GM19023 (cell line): Measurements from ENCODE around the gene ADCK1.
"Not testable (repeated sequence)": the region's sequence is repeated elsewhere in the genome, so short reads cannot be mapped to it uniquely, and the experiment has no call there.

Experiments
- ATAC-seq: cut with Tn5 transposase; IDR thresholded peaks from one replicate; pipeline ENCODE4 v1.9.1; 2021; ENCODE audit warnings: mild to moderate bottlenecking, moderate library complexity; ENCODE audit not compliant: unreplicated experiment

The ADCK1 gene

DNA sequence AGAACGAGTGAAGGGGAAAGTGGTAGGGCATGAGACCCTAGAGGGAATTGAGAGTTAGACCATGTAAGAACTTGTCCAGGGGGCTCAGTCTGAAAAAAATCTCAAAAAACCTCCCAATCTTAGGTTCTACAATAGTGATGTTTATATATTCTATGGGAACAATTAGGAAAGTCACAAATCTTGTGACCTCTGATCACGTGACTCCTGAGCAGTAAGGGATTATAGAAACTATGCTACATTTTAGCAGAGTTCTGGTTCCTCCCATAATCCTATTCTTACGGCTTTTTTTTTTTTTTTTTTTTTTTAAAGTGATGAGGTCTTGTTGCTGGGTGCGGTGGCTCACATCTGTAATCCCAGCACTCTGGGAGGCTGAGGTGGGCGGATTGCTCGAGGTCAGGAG lies 5.8 kb downstream of the ADCK1 start:
- ATAC-seq: no peak

DNA sequence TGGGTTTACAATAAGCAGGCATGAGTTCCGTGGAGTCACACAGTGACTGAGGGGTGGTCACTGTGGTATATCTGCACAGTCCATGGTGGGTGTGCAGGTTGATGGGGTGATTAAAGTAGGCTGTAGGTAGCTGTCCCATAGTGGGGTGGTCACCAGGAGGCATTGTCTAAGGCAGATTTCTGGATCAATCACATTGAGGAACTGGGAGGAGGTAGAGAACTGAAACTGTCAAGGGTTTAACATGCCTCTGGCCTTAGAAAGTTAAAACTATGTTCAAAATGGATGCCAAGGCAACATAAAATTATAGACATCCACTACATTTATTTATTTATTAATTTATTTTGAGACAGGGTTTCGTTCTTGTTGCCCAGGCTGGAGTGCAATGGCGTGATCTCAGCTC lies 8.3 kb downstream of the ADCK1 start:
- no peak for ATAC-seq

DNA sequence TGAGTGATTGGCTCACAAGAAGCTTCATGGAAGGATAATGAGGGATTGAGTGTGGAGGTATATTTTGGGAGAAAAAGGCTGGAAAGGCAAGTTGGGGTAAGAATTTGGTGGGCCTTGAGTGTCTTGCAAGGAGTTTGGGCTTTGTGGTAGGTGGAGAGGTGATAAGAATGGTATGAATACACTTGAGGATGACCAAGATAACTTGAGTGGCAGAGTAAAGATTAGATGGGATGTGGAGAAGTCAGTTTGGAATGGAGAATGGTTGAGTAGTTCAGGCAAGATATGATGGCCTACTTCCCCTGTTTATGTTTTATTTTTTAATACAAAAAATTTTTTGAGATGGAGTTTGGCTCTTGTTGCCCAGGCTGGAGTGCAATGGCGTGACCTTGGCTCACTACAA lies 9.1 kb downstream of the ADCK1 start:
- ATAC-seq: no peak

DNA sequence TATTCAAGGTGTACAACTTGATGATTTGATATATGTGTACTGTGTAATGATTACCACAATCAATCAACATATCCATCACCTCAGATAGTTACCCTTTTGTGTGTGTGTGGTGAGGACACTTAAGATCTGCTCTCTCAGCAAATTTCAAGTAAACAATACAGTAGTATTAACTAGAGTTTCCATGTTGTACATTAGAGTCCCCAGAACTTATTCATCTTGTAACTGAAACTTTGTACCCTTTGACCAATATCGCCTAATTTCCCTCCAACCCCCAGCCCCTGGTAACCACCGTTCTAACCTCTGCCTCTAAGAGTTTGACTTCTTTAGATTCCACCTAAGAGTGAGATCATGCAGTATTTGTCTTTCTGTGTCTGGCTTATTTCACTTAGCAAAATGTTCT lies 12.1 kb downstream of the ADCK1 start:
- peak; percentile 77 for ATAC-seq

DNA sequence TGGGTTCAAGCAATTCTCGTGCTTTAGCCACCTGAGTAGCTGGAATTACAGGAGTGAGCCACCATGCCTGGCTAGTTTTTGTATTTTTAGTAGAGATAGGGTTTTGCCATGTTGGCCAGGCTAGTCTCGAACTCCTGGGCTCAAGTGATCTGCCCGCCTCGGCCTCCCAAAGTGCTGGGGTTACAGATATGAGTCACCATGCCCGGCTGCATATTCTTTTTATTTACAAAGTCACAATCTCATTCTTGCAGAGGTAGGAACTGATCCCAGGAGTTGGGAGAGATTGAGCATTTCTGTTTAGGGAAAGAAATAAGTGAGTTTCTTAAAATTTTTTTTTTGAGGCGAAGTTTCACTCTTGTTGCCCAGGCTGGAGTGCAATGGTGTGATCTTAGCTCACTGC lies 12.8 kb downstream of the ADCK1 start:
- not testable (repeated sequence) for ATAC-seq

DNA sequence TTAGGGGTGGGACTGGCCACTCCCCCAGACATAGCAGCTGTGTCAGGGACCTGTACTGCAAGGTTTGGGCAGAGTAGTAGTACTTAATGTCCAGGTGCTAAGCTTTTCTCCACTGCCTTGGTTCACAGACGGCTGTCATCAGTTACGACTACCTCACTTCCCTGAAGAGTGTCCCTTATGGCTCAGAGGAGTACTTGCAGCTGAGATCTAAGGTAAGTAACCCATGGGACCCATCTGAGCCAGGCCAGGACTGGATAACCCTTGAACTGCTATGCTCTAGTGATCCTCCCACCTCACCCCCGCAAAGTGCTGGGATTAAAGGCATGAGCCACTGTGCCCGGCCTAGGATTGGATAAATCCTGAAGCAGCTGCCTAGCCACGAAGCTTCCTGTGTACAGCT lies 22.4 kb downstream of the ADCK1 start:
- ATAC-seq: no peak

DNA sequence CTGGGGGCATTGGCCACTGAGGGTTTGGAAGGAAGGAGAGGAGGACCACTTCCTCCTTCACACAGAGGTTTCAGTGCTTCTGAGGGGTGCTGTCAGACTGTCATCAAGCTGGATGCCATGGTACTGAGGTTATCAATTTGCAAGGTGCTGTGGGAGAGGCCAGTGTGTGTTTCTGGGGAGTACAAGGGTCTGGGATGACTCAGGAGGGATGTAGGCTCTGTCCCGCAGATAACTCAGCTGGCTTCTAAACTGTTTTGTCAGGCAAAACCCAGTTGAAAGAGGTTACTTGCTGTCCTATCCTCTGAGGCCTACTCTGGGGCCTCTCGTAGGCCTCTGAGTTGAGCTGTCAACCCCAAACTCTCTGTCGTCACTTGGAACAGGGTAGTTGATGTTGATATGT lies 22.8 kb downstream of the ADCK1 start:
- ATAC-seq: no peak

DNA sequence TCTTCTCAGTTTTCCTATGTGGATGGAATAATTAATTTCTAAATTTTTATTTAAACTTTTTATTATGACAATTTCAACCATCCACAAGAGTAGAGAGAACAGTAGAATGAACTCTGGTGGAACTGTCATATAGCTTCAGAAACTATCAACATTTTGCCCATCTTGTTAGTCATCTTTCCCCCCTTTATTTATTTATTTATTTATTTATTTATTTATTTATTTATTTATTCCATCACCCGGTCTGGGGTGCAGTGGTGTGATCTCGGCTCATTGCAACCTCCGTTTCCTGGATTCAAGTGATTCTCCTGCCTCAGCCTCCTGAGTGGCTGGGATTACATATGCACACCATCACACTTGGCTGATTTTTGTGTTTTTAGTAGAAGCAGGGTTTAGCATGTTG lies 23.5 kb downstream of the ADCK1 start:
- ATAC-seq: no peak

DNA sequence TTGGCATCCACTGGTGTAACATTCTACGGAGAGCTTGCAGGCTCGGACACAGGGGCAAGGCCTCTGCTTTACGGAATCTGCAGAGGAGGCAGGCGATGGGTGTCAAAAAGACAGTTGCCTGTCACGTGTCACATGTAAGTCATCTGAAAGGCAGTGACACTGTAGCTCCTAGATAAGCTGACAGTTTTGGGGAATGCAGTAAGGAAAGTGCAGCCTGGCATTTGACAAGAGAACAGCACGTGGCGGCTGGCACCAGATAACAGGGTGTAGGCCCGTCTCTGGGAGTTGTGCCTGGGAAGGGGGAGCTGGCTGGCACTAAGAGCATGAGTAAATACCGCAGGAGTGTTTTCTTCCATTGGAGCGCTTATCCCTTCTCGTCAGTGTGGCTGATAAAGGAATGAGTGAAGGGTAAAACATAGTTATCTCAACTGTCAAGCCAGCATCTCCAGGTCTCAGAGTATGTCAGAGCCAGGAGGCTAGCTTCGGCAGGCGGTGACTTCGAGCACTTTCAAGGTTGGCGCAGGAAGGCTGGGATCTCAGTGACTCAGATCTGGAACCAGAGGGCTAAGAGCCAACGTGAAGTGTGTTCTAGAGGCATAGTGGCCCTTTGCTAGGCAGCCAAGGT lies 26.1 kb downstream of the ADCK1 start:
- ATAC-seq: no peak

DNA sequence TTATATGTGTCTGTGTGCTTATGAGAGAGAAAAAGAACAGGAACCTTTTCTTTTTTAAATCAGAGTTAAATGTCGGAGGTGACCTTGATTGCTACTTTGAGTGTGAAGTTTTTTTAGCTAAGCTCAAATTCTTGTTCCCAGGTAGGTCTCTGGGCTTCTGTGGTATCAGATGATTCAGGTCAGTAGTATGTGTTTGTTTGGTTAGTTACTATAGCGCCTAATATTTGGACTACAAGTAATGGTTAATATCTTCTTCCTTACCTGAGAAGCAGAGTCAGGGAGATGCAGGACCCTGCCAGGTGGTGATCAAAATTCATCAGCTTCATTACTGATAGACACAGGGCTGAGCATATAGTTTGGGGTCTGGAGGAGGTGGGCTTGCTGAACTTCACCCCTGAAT lies 30.8 kb downstream of the ADCK1 start:
- ATAC-seq: no peak

DNA sequence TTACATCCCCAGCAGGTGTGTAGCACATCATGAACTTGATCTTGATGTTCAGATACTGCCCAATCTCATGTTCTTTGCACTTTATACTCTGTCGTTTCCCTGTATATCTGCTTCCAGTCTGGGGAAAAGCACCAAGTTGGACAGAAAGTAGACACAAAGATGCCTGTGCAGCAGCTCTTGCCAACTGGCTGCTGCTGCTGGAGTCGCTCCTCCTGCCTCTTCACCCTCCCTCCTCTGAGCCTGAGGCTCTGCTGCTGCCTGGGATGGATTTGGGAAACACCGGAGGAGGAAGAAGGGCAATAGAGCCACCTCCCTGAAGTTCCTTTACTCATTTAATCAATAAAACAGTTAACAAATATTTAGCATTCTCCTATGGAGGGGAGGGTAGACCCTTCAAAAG lies 32.4 kb downstream of the ADCK1 start:
- no peak for ATAC-seq

DNA sequence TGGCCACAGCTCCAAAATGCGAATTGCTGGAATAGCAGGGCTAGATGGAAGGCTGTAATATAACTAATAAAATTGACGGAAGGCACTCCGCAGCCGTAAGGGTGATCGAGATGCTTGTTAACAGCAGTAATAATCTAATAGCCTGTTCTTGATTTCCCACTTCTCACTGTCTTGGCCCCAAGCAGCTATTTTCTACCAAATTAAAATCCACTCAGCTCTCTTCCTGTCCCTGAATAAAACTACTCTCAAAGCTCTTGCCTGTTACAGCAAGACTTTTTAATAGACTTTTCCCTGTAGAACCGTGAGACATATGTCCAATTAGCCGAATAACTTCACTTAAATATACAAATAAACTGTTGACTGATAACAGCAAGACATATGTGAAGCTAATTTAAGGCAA lies 38.0 kb downstream of the ADCK1 start:
- no peak for ATAC-seq

DNA sequence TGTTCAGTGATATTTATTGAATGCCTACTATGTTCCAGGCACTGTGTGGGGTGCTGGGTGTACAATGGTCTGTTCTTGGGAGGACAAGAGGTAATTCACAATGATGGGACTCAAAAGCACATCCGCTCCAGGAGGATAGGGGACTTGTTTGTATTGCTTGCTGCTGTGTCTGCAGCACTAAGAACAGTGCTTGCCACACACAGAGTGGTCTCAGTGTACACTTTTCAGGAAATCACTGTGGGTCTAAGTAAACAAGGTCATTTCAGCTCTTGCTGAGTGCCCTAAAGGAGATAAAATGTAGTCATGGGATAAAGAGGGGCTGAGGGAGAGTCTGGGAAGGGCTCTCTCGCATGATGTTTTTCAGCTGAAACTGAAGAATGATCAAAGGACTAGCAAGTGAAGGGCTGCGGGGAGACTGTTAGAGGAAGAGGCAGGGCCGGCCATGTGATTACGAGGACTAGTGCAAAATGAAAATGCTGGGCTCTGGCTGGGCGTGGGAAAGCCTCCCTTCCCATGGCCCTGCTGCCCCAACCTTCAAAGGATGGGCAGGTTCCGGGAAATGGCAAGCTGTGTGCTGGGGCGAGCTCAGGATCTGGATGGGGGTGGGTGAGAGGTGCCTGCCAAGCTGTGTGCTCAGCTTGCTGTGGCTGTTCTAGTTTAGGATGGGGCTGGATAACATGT lies 39.1 kb downstream of the ADCK1 start:
- no peak for ATAC-seq

DNA sequence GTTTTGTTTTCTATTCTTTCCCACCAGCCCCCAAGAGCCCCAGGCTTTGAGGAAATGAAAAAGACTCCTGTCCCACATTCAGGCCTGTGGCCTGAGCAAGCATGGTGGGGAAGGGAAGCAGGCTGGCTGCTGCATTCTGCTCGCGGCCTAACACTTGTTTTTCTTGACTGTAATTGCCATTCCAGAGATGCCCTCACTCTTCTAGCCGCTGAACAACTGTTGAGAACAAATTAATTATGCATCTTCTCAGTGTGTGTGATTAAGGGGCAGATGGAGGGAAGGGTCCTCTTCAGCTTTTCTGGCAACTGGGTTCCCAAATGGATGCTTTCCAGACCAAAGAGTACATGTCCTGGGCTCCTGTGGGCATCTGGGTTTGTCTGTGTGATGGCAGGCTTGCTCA lies 43.3 kb downstream of the ADCK1 start:
- ATAC-seq: no peak

DNA sequence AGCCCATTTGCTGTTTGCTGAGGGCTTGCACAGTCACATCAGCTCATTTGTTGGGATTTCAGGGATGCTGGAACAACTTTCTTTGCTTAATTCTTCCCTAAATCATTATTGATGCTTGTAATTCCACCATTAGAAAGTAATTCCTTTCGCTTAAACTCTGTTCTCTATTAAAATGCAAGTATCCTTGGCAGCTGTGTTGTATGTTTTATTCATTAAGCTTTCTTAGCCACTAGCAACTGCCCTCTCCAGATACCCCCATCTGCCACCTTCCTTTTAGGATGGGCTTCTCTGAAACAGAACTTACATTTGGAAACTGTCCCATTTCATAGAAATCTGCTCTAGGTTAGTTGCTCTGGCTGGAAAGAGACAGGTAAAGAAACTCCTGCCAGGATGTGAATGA lies 43.7 kb downstream of the ADCK1 start:
- ATAC-seq: no peak

DNA sequence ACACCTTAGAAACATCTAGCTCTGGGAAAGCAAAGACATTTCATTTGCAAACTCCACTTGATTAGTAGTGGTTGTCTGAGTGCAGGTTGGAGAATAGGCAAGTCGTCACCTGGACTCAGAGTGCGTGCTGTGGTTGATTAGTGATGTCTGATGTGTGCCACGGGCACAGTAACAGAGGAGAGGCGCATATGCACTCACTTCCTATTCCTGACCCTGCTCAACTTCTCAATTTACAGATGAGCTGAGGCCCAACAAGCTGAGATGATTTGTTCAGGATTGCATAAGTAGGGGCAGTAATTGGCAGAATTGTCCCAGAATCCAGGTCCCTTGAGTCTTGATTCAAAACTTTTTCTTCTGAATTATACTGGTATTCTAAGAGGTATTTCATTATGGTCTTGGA lies 44.9 kb downstream of the ADCK1 start:
- no peak for ATAC-seq

DNA sequence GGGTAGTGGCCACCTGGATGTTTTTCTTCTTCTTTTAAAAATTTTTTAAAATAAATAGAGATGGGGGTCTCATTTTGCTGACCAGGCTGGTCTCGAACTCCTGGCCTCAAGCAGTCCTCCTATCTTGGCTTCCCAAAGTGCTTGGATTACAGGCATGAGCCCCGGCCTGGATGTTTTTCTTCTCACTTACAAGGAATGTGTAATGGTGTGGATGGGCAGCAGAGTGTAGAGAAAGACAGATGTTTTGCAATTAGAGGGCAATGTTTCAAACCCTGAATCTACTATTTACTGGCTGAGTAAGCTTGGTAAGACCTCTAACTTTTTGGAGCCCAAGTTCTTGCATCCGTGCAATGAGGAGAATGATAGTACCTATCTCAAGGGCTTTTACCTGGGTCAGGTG lies 48.1 kb downstream of the ADCK1 start:
- ATAC-seq: no peak

DNA sequence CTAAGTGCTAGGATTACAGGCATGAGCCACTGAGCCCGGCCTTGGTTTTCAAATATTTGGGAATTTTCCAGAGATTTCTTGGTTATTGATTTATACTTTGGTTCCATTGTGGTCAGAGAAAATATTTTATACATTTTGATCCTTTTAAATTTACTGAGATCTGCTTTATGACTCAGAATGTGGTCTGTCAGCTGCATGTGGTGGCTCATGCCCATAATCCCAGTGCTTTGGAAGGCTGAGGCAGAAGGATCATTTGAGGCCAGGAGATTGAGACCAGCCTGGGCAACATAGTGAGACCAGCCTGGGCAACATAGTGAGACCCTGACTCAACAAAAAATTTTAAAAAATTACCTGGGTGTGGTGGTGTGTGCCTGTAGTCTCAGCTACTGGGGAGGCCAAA lies 49.8 kb downstream of the ADCK1 start:
- no peak for ATAC-seq

DNA sequence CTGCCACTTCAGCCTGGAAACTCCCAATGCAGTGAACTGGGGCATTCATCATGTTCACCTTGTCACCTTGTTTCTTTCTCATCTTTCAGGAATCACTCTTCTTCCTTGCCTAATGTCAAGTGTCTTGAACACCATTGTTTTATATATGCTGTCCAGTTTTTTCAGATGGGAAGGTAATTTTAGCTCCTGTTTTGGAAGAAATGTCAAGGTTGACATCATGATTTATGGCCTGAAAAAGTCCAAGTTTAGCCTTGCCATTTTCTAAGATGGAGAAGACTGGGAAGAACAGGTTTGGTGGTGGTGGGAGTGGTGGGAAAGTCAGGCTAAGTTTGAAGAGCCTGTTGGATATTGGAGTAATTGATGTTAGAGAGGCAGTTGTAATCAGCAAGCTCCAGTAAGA lies 54.0 kb downstream of the ADCK1 start:
- no peak for ATAC-seq

DNA sequence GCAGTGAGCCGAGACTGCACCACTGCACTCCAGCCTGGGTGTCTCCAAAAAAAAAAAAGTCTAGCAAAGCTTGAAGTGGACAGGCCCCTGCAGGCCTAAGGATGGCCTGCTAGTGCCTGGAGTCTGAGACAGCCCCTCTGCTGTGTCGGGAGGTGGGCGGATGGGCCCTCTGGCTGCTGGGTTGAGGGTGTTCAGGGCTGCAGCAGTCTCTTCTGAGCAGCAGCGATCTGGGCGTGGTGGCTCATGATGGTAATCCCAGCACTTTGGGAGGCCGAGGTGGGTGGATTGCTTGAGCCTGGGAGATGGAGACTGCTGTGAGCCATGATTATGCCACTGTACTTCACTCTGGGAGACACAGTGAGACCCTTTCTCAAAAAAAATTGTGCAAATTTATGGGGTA lies 57.0 kb downstream of the ADCK1 start:
- ATAC-seq: no peak

DNA sequence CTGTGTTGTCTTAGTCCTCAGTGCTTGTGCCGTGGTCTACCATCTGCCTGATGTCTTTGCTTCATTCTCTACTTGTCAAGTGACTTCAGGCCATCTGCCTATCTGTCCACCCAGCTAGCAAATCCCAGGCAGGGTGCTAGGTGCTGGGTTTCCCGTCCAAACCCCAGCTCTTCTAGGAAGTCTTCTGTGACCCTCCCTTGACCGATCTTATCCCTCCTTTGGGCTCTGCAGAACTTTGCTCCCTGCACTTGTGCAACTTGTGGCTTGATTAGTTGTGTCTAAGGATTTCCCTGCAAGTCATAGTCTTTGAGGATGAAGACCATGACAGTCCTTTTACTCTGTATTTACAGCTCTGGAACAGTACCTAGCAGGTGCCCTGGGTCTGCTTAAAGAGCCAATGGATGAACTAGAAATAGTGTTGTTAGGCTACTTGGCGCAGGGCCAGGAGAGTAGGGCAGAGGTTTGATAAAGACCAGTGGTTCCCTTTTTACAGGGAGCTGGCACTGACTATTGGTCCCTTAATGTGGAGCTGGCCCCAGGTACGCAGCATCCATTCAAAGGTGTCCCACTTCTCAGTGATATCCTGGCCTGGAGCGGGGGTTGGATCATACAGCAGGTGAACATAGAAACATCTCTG lies 60.1 kb downstream of the ADCK1 start:
- no peak for ATAC-seq

DNA sequence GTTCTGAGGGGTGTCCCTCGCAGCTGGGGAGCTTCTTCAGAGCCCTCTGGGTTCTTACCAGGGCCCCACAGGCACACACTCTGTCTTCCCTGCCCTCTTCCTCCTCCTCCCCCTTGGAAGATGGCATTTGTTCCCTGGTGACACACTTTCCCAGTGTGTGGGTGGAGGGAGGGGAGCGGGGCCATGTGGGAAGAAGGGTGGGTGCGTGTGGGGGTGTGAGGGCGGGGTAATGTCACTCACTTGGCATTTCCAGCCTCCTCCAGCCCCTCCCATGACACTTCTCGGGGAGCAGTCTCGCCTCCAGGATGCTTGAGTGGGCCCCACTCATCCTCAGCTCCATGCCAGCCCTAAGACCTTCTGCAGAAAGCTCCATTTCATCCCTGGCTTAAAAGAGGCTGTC lies 61.3 kb downstream of the ADCK1 start:
- ATAC-seq: no peak
